Esophagus (tissue), 2 donors: ENCODE results near the gene REM2. TPM values are rescaled to one million over a fixed set of nuclear protein-coding genes. Genes with fewer than 3 reads are reported as not detected.
"Not testable (repeated sequence)": the region's sequence is repeated elsewhere in the genome, so short reads cannot be mapped to it uniquely, and the experiment has no call there.

ENCODE experiments used
- H3K27ac ChIP-seq, 2 donors: one replicate each; pipeline ENCODE4 v1.5.1; 2013; ENCODE audit warnings: low read depth in 2 of 2, mild to moderate bottlenecking in 2 of 2, inconsistent platforms in 1 of 2, low read length in 1 of 2, moderate library complexity in 1 of 2
- H3K27me3 ChIP-seq, 2 donors: one replicate each; pipeline ENCODE4 v1.6.1; 2013; ENCODE audit warnings: low read length in 2 of 2, control low read depth in 1 of 2, mild to moderate bottlenecking in 1 of 2; ENCODE audit not compliant: insufficient read depth in 2 of 2, control insufficient read depth in 1 of 2
- H3K36me3 ChIP-seq, 2 donors: one replicate each; pipeline ENCODE4 v1.6.1; 2013; ENCODE audit warnings: low read length in 1 of 2; ENCODE audit not compliant: control insufficient read depth in 2 of 2, insufficient read depth in 2 of 2
- H3K4me1 ChIP-seq, 2 donors: one replicate each; pipeline ENCODE4 v1.6.1; 2013; ENCODE audit warnings: low read length in 1 of 2; ENCODE audit not compliant: control insufficient read depth in 2 of 2, insufficient read depth in 2 of 2
- H3K4me3 ChIP-seq, 2 donors: one replicate each; pipeline ENCODE4 v1.5.1; 2013; ENCODE audit warnings: low read length in 2 of 2, mild to moderate bottlenecking in 2 of 2, low read depth in 1 of 2, moderate library complexity in 1 of 2
- H3K9me3 ChIP-seq, 2 donors: one replicate each; pipeline ENCODE4 v1.6.1; 2013; ENCODE audit warnings: mild to moderate bottlenecking in 2 of 2, low read depth in 1 of 2, low read length in 1 of 2, moderate library complexity in 1 of 2; ENCODE audit not compliant: control insufficient read depth in 2 of 2, insufficient read depth in 1 of 2
- WGBS, 2 donors: extraction: QIAGEN DNeasy Blood & Tissue Kit; methylation state at CpG; one replicate each; pipeline ENCODE4 v1.1.7; 2013; 5-methylcytosine and 5-hydroxymethylcytosine counted together
- polyA plus RNA-seq, 2 donors: library from polyadenylated mRNA; stranded (reverse); fragments of 200-250 nt; gene quantifications; one replicate each; pipeline ENCODE4 v1.2.3, GENCODE V29; 2013
- donor health status: healthy with polysubstance abuse.
- donor health status: Bipolar disorder and iron deficiency.

The REM2 gene
- polyA plus RNA-seq, 2 donors, result 0.31 to 1.1 TPM

DNA sequence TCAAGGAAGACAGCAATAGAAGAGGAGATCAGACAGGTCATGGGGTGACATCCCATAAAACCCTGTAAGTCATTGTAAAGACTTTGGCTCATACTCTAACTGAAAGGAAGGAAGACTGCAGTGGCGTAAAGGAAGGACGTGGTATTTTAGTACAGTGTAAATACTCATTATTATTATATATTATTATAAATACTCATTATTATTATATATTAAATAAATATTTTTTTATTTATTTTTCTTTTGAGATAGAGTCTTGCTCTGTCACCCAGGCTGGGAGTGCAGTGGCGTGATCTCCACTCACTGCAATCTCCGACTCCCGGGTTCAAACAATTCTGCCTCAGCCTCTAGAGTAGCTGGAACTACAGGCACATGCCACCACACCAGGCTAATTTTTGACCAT, 26.6 kb upstream of the REM2 start:
- no peak overlapping the region for H3K4me3 ChIP-seq
- H3K36me3 ChIP-seq, result no peaks in the 10 kb centered on the region
- no peak overlapping the region for H3K27ac ChIP-seq
- no peaks in the 10 kb centered on the region for H3K9me3 ChIP-seq
- 92 to 95% methylated on average over 5 of the region's 5 CpGs for WGBS, 2 donors
- H3K27me3 ChIP-seq, result no peaks in the 10 kb centered on the region
- H3K4me1 ChIP-seq, result peaks cover 2 to 4% of the 10 kb centered on the region in 2 donors

DNA sequence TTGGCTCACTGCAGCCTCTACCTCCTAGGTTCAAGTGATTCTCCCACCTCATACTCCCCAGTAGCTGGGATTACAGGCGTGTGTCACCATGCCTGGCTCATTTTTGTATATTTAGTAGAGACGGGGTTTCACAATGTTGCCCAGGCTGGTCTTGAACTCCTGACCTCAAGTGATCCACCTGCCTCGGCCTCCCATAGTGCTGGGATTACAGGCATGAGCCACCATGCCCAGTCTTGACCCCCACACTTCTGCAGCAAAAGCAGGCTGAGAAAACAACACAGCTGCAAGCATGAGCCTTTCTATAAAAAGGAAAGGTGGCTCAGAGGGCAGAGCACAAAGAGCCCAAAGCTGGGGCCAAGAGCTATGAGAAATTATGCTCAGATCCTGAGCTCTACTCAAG, 22.6 kb upstream of the REM2 start:
- not testable (repeated sequence) for H3K4me3 ChIP-seq, H3K36me3 ChIP-seq

DNA sequence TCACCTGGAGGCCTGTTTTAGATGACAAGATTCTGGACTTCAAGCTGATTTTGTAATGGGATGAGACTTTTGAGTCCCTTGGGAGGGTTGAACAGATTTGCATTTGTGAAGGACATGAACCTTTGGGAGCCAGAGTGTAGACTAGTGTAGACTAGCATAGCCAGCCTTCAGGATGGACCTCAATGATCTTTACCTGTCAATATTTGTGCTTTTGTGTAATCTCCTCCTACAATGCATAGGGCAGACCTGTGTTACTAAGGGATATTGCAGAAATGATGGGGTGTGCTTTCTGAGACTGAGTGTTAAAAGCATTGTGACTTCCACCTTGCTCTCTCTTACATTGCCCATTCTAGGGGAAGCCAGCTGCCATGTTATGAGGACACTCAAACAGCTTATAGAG, 21.4 kb upstream of the REM2 start:
- H3K36me3 ChIP-seq, result no peaks in the 10 kb centered on the region
- H3K4me1 ChIP-seq, result peaks cover 0 to 2% of the 10 kb centered on the region in 2 donors
- H3K4me3 ChIP-seq, result no peak overlapping the region
- no peak overlapping the region for H3K27ac ChIP-seq
- peaks cover 0 to 4% of the 10 kb centered on the region in 2 donors for H3K9me3 ChIP-seq
- no peaks in the 10 kb centered on the region for H3K27me3 ChIP-seq

More for the DNA sequence above, 22.6 kb upstream of the REM2 start:
- H3K9me3 ChIP-seq, H3K27me3 ChIP-seq, H3K27ac ChIP-seq, H3K4me1 ChIP-seq: not testable (repeated sequence)
- 55 to 64% methylated on average over 3 of the region's 3 CpGs for WGBS, 2 donors

DNA sequence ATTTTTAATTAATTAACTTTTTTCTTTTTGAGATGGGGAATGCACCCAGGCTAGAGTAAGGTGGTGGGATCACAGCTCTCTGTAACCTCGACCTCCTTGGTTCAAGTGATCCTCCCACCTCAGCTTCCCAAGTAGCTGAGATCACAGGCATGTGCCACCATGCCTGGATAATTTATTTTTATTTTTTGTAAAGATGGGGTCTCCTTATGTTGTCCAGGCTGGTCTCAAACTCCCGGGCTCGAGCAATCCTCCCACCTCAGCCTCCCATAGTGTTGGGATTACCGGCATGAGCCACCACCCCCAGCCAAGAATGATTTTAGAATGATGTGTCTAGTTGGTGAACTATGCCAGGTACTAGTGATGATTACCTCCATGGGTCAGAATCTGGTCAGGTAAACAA, 18.0 kb upstream of the REM2 start:
- no peak overlapping the region for H3K4me3 ChIP-seq
- WGBS, 2 donors, result 85 to 88% methylated on average over 4 of the region's 4 CpGs
- H3K27me3 ChIP-seq, result no peaks in the 10 kb centered on the region
- H3K9me3 ChIP-seq, result peaks cover 0 to 4% of the 10 kb centered on the region in 2 donors
- no peak overlapping the region for H3K27ac ChIP-seq
- no peaks in the 10 kb centered on the region for H3K36me3 ChIP-seq
- peaks cover 0 to 2% of the 10 kb centered on the region in 2 donors for H3K4me1 ChIP-seq

DNA sequence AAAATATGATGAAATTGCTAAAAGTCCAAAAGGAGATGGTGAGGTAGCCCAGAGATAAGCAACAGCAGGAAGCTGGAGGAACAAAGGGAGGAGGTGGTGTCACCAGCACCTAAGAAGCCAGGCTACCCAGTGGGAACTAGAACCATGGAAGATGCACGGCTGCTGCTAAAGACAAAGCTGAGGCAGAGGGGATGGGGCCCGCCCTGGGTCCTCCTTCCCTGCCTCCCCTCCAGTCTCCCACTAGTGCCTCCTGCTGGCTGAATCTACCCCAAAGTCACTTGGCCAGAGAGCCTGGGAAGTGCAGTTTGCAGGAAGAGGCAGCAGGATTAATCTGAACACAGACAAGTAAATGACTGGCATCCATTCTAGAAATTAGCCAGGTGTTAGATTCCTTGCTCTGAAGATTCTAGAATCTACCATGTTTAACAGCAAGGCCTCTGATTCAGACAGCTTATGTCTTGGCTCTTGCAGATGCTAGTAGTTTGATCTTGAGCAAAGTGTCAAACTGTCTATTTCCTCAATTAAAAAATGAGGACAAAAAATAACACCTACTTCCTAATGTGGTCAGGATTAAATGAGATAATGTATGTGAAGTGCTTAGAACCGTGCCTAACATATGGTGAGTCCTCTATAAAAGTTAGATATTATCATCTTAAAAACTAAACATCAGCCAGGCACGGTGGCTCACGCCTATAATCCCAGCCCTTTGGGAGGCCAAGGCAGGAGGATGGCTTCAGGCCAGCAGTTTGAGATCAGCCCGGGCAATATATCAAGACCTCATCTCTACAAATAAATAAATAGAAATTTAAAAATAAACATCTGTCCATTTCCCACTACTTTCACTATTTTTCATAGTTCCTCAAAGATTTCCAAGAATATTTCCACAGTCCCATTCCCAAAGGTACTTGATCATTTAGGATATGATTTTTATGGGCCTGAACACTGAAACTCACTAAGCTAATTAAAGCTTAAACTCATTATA, 17.3 kb upstream of the REM2 start:
- no peaks in the 10 kb centered on the region for H3K27me3 ChIP-seq
- H3K9me3 ChIP-seq, result peaks cover 0 to 4% of the 10 kb centered on the region in 2 donors
- WGBS, 2 donors, result 64 to 66% methylated on average over 6 of the region's 6 CpGs
- H3K27ac ChIP-seq, result no peak overlapping the region
- H3K4me1 ChIP-seq, result peaks cover 0 to 2% of the 10 kb centered on the region in 2 donors
- H3K36me3 ChIP-seq, result no peaks in the 10 kb centered on the region
- H3K4me3 ChIP-seq, result no peak overlapping the region

DNA sequence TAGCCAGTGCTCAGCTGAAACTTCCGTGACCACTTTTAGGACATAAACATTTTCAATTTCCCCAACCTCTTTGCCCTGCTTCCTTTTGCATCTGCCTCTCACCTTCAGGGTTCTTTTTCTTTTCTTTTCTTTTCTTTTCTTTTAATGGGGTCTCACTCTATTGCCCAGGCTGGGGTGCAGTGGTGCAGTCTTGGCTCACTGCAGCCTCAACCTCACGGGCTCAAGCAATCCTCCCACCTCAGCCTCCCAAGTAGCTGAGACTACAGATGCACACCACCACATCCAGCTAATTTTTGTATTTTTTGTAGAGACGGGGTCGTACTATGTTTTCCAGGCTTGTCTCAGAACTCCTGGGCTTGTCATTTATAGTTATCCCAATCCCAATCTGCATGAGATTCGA, 16.1 kb upstream of the REM2 start:
- no peak overlapping the region for H3K27ac ChIP-seq
- H3K36me3 ChIP-seq, result no peaks in the 10 kb centered on the region
- H3K4me1 ChIP-seq, result peaks cover 0 to 2% of the 10 kb centered on the region in 2 donors
- H3K4me3 ChIP-seq, result no peak overlapping the region
- H3K27me3 ChIP-seq, result no peaks in the 10 kb centered on the region
- WGBS, 2 donors, result 97% methylated on average over 5 of the region's 5 CpGs
- peaks cover 0 to under 1% of the 10 kb centered on the region in 2 donors for H3K9me3 ChIP-seq

DNA sequence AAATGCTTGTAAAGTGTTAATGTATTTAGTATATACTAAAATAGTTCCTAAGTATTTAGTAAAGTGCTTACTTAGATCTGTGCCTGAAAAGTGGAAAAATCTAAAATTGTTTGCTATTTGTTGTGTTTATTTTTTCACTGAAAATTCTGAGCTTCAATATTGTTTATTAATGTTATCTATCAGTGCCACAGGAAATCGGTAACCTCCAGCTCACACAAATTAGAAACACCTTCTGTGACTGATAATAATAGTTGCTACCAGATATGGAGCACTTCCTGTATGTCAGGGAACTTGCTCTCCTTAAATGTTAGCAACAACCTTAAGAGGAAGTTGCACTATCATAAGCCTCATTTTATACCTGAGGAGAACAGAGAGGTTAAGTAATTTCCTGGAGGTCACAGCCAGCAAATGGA, 12.2 kb upstream of the REM2 start:
- 0% methylated on average over 1 of the region's 1 CpG for WGBS, 2 donors
- H3K9me3 ChIP-seq, result no peaks in the 10 kb centered on the region
- H3K27ac ChIP-seq, result peak overlapping the region; percentile 99 to 100

DNA sequence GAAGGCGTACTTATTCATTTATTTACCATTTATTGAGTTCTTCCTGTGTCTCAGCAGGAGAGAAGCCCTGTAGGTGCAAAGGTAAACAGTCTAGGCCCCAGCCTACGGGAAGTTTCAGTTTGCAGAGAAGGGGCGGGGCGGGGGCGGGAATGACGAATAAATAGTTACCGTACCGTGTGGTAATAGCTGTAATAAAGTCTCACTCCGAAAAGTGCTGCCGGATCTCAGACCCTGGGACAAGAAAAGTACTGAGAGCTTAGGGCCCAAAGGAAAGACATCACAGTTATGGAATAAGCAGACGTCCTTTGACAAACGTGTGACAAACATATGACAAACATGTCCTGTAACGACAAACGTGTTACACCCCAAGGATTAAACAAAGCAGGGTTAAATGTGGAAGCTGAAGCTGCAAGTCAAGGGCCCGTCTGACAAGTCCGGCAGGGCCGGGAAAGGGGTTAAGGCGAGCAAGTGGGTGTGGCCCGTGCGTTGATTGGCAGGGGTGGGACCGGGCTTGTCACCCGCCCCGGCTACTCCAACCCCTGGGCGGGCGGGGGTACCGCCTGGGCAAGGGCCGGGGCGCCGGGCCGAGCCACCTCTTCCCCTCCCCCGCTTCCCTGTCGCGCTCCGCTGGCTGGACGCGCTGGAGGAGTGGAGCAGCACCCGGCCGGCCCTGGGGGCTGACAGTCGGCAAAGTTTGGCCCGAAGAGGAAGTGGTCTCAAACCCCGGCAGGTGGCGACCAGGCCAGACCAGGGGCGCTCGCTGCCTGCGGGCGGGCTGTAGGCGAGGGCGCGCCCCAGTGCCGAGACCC, 11.6 kb upstream of the REM2 start, which contains the start of gene LRP10:
Gene LRP10 (plus strand): TSS at position 517 of the 809 bp plus-strand sequence. CDS start 564 bp downstream, outside the sequence.
- H3K27me3 ChIP-seq, result no peaks in the 10 kb centered on the region
- H3K4me1 ChIP-seq, result peaks cover 3 to 5% of the 10 kb centered on the region in 2 donors
- peak within 1 kb of the TSS; percentile 96 to 98 for H3K4me3 ChIP-seq
- peaks cover 12 to 23% of the 10 kb centered on the region in 2 donors for H3K36me3 ChIP-seq
- H3K27ac ChIP-seq, result peak within 1 kb of the TSS; percentile 99 to 100
- no peaks in the 10 kb centered on the region for H3K9me3 ChIP-seq
- 0% methylated on average over 44 to 50 of the region's 50 CpGs for WGBS, 2 donors

More for the DNA sequence above, 12.2 kb upstream of the REM2 start:
- Histone ChIP-seq H3K36me3 (peaks cover 6 to 17% of the 10 kb centered on the region in 2 donors), H3K4me3 (peak overlapping the region in 1 of 2 donors; percentile 98), H3K4me1 (peaks cover 0 to 5% of the 10 kb centered on the region in 2 donors), H3K27me3 (no peaks in the 10 kb centered on the region)

DNA sequence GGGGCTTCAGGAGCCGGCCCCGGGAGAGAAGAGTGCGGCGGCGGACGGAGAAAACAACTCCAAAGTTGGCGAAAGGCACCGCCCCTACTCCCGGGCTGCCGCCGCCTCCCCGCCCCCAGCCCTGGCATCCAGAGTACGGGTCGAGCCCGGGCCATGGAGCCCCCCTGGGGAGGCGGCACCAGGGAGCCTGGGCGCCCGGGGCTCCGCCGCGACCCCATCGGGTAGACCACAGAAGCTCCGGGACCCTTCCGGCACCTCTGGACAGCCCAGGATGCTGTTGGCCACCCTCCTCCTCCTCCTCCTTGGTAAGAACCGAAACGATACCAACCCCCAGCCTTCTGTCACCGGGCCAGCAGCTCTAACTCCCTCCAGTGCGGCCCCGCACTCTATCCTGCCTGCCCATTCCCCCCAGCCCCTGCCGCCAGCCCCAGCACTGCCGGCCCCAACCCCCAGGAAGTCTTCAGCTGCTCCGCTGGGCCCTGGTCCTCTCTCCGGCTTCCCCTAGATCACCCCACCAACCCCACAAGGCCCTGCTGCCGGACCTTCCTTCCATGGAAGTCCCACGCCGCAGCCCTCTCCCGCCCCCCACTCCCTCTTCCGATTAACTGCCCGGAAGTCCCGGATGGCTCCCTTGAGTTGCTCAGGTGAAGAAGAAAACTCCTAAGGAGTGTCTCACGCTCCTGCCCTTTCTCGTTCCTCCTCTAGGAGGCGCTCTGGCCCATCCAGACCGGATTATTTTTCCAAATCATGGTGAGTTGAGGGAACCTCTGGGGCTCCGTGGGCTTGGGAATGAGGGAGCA, 10.8 kb upstream of the REM2 start:
- Histone ChIP-seq H3K27me3 (no peaks in the 10 kb centered on the region), H3K27ac (peak overlapping the region; percentile 99 to 100), H3K36me3 (peaks cover 16 to 31% of the 10 kb centered on the region in 2 donors), H3K4me3 (peak overlapping the region; percentile 96 to 98), H3K4me1 (peaks cover 3 to 5% of the 10 kb centered on the region in 2 donors), H3K9me3 (no peaks in the 10 kb centered on the region)
- WGBS, 2 donors, result 0% methylated on average over 34 to 45 of the region's 45 CpGs
